ENCODE data around the gene SLC7A10.
"Not testable (repeated sequence)": the region's sequence is repeated elsewhere in the genome, so short reads cannot be mapped to it uniquely, and the experiment has no call there.

Gene SLC7A10

GRCh38 chr19:33191501-33191900, 34.1 kb downstream of the SLC7A10 start:
- TF ChIP-seq, protein P1, sequence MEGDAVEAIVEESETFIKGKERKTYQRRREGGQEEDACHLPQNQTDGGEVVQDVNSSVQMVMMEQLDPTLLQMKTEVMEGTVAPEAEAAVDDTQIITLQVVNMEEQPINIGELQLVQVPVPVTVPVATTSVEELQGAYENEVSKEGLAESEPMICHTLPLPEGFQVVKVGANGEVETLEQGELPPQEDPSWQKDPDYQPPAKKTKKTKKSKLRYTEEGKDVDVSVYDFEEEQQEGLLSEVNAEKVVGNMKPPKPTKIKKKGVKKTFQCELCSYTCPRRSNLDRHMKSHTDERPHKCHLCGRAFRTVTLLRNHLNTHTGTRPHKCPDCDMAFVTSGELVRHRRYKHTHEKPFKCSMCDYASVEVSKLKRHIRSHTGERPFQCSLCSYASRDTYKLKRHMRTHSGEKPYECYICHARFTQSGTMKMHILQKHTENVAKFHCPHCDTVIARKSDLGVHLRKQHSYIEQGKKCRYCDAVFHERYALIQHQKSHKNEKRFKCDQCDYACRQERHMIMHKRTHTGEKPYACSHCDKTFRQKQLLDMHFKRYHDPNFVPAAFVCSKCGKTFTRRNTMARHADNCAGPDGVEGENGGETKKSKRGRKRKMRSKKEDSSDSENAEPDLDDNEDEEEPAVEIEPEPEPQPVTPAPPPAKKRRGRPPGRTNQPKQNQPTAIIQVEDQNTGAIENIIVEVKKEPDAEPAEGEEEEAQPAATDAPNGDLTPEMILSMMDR (conservative IDR thresholded peaks at IDR 0.05; ENCODE audit: low read depth, low read length) = no peak
- DNase-seq (ENCODE audit: low read depth) = no peak
- H3K4me3 ChIP-seq (ENCODE audit: low read depth, low read length) = no peak overlapping the region

- not testable (repeated sequence) for DNase-seq (ENCODE audit: low read depth); H3K4me3 ChIP-seq (ENCODE audit: low read depth, low read length)
Observed at GRCh38 chr19:33191092-33191491, 34.6 kb downstream of the SLC7A10 start.

GRCh38 chr19:33189453-33189852, 36.2 kb downstream of the SLC7A10 start:
- TF ChIP-seq, protein P1 (conservative IDR thresholded peaks at IDR 0.05; ENCODE audit: low read depth, low read length) = no peak
- no peak overlapping the region for H3K4me3 ChIP-seq (ENCODE audit: low read depth, low read length)
- no peak for DNase-seq (ENCODE audit: low read depth)

- TF ChIP-seq, protein P1 (conservative IDR thresholded peaks at IDR 0.05; ENCODE audit: low read depth, low read length) = no peak
- H3K4me3 ChIP-seq (ENCODE audit: low read depth, low read length) = no peak overlapping the region
- no peak for DNase-seq (ENCODE audit: low read depth)
Observed at GRCh38 chr19:33187183-33187540, 38.5 kb downstream of the SLC7A10 start.

- no peak overlapping the region for H3K4me3 ChIP-seq (ENCODE audit: low read depth, low read length)
- TF ChIP-seq, protein P1 (conservative IDR thresholded peaks at IDR 0.05; ENCODE audit: low read depth, low read length) = no peak
- no peak for DNase-seq (ENCODE audit: low read depth)
Observed at GRCh38 chr19:33186431-33187182, 39.0 kb downstream of the SLC7A10 start.

- peak overlapping the region; percentile 51 for H3K4me3 ChIP-seq (ENCODE audit: low read depth, low read length)
- TF ChIP-seq, protein P1 (conservative IDR thresholded peaks at IDR 0.05; ENCODE audit: low read depth, low read length) = peak; percentile 60
- no peak for DNase-seq (ENCODE audit: low read depth)
Observed at GRCh38 chr19:33177417-33177979, 48.2 kb downstream of the SLC7A10 start.

DNA sequence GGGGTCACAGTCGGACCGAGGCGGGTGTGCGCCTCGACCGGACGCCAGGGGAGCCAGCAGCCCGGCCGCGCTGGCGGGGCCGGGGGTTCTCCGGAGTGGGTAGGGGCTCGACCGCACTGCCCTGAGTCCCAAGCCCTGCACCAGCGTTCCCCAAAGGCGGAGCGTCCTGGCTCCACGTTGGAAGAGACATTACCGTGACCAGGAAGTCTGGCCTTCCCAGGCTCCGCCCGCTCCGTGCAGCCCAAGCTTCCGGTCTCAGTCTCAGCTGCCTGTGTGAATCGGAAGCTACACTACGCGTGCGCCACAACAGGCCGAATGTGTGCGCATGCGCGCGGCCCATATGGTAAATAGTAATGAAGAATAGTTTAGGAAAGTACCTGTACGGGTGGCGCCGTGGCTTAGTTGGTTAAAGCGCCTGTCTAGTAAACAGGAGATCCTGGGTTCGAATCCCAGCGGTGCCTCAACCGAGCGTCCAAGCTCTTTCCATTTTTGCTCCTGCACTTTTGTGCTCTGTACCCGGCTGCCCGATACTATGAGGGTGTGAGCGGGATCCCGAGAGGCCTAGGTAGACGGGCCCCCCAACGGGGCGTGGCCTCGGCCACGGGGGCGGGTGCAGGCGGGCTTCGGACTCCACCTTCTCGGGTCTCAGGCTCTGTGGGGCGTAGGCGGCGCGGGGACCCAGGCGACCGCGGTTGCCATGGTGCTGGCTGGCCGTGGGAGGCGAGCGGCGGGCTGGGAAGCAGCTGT, 48.8 kb downstream of the SLC7A10 start:
- TF ChIP-seq, protein P1 (conservative IDR thresholded peaks at IDR 0.05; ENCODE audit: low read depth, low read length) = peak; percentile 27
- peak overlapping the region; percentile 88 for H3K4me3 ChIP-seq (ENCODE audit: low read depth, low read length)
- peak; percentile 99 for DNase-seq (ENCODE audit: low read depth)
